Measurements from ENCODE around the gene MFAP4.
A peak's percentile ranks its signal among the peaks of the same experiment; 100 is the strongest.

The MFAP4 gene

DNA sequence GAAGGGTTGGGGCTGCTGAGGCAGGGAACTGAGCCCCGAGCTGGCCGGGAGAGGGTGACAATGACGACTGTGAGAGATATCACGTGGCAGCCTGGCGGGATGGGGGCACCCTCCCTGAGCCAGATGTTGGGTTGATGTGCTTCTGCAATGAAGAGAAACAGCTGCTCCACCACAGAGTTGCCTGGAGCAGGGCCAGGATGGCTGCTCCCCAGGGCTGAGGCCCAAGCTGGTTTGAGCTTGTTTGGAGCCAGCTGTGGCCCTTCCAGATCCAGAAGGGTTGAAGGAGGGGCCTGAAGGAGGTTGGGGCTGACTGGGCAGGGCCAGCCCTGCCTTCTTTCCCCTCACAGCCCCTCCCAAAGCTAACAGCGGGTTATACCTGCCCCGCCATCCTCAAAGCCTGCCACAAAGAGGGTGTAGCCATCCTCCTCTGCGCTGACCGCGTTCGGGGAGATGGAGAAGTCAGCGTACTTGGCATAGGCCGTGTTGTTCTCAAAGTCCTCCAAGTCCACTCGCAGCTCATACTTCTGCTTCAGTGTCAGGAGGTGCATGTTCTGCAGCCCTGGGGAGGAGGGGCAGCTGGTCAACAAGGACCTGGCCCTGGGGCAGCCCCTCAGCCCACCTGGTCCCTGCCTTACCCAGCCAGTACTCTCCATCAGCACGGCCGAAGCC is 2.1 kb downstream of the MFAP4 start:
- DNase-seq: peak; percentile 60 to 94

DNA sequence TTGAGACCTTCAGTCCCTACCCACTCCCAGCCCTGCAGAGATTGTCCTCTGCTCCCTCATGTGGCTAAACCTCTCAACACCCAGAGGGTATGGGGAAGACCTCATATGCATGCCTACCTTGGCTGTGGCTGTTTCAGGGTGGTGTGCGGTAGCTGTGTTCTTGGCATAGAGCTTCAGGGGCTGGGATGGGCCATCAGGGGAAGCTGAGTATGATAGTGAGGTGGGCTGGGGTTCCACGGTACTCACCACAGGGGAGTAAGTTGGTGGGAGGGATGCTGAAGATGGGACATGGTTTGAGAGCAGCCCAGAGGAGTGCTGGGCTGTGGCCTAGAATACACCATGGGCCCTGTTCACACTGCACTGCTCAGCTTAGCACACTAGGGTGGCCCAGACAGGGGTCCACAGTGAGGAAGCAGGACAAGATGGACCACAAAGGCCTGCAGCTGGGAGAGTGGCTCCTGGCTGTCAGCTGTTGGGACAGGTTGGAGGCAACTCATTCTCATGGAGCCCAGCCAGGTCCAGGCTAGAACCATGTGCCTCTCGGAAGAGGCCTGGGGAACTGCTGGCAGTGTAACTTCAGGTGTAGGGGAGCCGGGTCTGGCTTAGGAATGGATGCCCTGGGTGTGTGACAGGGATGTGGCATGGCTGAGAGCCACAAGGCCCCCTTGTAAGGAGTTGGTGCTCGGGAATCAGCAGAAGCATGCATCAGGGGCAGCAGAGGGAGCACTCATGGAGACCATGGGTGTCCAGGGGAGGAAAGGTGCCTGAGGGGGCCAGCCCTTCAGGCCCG is 3.1 kb downstream of the MFAP4 start:
- peak in 1 of 2 experiments; percentile 31 for DNase-seq

DNA sequence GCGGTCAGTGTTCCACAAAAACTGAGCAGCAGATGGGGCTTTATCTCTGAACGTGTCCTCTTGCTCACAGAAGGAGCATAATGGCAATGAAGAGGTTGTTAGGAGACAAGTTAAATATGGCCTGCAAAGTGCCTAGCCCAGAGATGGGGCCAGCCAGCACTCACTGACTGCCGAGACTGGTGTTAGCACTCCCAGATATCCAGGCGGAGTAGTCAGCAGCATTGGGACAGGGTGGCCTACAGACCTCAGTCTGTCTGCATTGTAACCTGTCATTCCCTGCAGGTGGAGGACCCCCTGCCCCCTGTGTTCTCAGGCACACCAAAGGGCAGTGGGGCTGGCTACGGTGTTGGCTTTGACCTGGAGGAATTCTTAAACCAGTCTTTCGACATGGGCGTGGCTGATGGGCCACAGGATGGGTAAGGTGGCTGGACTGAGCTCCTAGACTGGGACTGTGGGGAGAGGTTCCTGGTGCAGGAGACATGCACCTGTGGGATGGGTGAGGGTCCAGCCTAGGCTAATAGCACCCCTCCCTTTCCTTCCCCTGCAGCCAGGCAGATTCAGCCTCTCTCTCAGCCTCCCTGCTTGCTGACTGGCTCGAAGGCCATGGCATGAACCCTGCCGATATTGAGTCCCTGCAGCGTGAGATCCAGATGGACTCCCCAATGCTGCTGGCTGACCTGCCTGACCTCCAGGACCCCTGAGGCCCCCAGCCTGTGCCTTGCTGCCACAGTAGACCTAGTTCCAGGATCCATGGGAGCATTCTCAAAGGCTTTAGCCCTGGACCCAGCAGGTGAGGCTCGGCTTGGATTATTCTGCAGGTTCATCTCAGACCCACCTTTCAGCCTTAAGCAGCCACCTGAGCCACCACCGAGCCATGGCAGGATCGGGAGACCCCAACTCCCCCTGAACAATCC is 4.2 kb downstream of the MFAP4 start:
- DNase-seq: no peak

DNA sequence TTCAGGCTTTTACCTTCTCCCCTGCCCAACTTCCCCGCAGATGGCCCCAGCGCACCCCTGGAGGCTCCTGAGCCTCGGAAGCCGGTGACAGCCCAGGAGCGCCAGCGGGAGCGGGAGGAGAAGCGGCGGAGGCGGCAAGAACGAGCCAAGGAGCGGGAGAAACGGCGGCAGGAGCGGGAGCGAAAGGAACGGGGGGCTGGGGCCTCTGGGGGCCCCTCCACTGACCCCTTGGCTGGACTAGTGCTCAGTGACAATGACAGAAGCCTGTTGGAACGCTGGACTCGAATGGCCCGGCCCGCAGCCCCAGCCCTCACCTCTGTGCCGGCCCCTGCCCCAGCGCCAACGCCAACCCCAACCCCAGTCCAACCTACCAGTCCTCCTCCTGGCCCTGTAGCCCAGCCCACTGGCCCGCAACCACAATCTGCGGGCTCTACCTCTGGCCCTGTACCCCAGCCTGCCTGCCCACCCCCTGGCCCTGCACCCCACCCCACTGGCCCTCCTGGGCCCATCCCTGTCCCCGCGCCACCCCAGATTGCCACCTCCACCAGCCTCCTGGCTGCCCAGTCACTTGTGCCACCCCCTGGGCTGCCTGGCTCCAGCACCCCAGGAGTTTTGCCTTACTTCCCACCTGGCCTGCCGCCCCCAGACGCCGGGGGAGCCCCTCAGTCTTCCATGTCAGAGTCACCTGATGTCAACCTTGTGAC is 5.1 kb downstream of the MFAP4 start:
- no peak for DNase-seq

DNA sequence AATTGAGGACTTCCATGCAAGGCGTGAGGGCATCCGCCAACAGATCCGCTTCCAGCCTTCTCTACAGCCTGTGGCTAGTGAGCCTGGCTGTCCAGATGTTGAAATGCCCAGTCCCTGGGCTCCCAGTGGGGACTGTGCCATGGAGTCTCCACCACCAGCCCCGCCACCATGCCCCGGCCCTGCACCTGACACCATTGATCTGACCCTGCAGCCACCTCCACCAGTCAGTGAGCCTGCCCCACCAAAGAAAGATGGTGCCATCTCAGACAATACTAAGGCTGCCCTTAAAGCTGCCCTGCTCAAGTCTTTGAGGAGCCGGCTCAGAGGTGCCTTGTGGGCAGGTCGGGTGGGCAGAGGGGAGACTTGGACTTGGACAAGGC is 5.6 kb downstream of the MFAP4 start:
- DNase-seq: no peak

DNA sequence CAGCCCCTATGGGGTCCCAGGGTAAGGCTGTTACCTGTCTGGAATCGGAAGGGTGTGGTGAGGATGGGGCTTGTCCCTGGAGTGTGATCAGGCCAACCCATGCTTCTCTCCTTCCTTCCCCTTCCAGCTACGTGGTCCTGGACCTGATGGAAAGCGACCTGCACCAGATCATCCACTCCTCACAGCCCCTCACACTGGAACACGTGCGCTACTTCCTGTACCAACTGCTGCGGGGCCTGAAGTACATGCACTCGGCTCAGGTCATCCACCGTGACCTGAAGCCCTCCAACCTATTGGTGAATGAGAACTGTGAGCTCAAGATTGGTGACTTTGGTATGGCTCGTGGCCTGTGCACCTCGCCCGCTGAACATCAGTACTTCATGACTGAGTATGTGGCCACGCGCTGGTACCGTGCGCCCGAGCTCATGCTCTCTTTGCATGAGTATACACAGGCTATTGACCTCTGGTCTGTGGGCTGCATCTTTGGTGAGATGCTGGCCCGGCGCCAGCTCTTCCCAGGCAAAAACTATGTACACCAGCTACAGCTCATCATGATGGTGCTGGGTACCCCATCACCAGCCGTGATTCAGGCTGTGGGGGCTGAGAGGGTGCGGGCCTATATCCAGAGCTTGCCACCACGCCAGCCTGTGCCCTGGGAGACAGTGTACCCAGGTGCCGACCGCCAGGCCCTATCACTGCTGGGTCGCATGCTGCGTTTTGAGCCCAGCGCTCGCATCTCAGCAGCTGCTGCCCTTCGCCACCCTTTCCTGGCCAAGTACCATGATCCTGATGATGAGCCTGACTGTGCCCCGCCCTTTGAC is 6.3 kb downstream of the MFAP4 start:
- DNase-seq: no peak

DNA sequence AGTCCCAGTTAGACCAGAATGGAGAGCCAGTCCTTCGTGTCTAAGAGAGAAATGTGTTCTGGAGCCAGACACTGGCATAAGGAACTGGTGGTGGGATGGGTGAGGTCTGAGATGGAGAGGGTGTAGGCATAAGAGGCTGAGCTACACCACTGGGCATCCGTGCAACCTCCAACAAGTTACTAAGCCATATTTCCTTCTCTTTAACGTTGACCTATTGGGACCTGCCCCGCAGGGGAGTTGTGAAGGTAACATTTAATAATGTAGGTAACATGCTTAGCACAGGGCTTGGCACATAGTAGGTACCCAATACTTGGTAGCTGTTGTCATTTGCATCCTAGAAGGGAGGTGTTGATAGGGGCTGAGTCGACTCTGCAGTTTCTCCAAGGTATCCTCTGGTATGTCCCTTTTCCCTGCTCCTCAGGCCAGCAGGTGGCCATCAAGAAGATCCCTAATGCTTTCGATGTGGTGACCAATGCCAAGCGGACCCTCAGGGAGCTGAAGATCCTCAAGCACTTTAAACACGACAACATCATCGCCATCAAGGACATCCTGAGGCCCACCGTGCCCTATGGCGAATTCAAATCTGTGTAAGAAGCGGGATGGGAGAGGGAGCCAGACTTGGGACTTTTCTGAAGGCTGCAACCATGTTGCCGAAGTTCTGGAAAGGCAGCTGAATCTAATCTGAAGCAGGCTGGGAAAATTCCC is 7.5 kb downstream of the MFAP4 start:
- no peak for DNase-seq

DNA sequence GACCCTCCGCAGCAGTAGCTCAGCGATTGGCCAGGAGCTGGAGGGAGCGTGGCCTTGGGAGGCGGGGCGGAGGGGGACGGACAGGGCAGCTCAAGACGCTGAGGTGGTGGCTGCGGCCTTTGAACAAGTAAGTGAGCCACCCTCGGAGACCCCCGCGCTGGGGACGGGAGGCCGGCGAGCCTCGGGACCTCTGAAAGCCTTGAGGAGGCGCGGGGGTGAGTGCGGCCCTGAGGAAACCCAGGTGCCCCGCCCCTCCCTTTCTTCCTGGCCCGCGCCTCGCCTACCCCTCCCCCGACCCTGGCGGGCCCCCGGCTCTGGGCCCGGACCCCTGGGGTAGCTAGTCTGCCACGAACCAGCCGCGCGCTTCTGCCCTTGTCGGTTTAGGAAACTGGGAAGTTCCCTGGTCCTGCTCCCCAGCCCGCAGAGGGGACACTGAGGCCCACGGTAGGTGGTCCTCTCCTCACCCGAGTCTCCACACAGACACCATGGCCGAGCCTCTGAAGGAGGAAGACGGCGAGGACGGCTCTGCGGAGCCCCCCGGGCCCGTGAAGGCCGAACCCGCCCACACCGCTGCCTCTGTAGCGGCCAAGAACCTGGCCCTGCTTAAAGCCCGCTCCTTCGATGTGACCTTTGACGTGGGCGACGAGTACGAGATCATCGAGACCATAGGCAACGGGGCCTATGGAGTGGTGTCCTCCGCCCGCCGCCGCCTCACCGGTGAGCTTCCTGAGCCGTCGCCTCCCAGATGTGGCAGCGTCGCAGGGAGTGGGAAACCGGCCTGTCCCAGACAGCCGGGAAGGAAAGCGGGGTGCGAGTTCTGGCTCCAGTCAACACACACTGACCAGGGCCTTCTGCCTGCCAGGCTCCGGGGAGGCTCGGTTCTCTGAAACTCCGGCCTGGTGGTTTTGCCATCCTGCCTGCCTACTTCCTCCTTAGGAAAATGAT is 8.3 kb downstream of the MFAP4 start, which contains the start of gene MAPK7:
Gene MAPK7 (plus strand): TSS at position 83 of the 945 bp plus-strand sequence. CDS start 403 bp downstream, at position 486.
- DNase-seq: peak in 1 of 2 experiments; percentile 65

DNA sequence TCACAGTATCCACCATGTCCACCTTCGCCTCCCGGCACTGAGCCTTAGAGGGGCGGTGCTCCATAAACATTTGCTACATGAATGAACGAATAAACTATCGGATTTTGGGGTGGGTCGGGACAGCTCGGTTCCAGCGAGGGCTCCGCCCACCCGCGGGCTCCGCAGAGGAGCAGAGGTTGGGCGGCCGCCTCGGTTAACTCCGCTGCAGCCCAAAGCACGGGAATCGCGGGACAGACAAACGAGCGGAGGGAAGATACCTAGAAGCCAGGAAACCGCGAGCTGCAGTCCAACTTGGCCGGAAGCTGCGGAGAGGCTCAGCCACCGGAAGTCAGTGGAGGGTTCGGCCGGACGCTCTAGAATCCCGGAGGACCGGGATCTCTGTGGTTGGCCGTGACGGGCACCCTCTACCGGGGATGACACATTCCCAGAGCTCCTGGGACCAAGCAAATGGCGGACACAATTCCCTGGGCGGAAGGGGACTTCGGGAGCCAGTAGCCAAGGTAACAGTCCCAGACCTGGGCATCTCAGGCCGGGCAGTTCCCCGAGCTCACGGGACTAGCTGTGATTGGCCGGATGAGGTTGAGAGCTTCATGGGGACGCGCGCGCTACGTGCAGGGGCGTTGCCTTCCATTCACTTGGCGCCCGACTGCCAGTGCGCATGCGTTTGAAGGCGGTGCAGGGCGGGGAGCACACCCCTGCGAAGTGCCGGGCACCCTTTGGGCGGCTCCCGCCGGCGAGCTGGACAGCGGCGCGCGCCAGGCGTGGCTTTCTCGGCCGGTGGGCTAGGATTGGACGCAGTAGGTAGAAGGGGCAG is 9.2 kb downstream of the MFAP4 start:
- peak; percentile 93 to 98 for DNase-seq

DNA sequence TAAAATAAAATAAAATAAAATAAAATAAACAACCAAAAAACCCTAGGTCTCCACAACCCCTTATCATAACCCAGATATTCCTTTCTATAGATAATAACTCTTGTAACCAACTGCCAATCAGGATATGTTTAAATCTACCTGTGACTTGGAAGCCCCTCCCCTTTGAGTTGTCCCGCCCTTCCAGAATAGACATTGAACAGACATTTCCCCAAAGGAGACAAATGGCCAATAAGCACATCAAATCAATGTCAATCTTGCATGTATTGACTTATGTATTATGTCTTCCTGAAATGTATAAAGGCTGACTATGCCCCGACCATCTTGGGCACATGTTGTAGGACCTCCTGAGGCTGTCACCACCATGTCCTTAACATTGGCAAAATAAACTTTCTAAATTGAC is 10.2 kb downstream of the MFAP4 start:
- no peak for DNase-seq

DNA sequence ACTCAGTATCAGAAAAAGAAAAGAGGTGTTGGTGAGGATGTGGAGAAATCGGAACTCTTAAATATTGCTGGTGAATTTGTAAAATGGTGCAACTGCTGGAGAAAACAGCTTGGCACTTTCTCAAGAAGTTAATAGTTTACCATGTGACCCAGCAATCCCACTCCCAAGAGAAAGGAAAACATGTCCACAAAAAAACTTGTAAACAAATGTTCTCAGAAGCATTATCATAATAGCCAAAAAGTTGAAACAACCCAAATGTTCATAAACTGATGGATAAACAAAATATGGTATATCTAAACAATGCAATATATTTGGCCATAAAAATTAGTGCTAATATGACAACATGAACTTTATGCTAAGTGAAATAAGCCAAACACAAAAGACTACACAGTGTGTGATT is 11.3 kb downstream of the MFAP4 start:
- no peak for DNase-seq

DNA sequence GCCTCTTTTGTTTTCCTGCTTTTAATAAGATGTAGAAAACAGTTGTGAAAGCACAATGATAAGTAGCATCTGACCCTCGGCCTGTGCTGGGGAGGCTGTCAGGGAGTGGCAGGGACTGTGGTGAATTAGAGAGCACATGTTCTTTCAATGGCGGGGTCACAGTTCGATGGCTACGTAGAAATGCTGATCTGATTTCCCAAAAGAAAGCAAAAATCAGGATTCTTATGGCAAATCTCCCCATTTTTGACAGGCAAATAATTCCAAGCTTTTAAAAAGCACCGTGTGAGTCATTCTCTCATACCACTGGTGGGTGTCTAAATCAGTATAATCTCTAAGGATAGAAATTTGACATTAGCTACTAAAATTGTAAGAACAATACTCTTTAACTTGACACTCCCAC is 12.9 kb downstream of the MFAP4 start:
- DNase-seq: no peak

DNA sequence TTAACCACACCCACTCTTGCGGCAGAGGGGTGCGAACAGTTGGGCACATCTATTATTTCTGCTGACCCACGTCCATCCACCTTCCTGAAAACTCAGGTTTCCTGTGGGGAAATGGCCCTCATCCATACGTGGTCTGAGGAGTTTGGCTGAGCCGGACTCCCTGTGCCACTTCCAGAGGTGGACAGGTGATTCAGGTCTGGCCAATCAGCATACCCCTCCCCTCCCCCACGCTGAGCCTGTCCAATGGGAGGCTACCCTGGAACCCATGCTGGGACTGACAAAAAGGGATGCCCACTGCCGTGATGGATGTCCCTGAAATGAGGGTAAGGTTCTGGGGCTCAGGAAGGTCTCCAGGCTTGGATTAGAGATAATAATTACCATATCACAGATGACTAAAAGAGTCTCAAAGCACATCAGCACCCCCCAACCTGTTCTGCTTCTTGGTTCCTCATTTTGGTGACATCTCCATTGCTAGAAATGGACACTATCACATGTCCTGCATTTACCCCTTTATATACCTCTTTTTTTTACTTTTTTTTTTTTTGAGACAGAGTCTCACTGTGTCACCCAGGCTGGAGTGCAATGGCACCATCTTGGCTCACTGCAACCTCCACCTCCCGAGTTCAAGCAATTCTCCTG is 14.0 kb downstream of the MFAP4 start:
- no peak for DNase-seq

DNA sequence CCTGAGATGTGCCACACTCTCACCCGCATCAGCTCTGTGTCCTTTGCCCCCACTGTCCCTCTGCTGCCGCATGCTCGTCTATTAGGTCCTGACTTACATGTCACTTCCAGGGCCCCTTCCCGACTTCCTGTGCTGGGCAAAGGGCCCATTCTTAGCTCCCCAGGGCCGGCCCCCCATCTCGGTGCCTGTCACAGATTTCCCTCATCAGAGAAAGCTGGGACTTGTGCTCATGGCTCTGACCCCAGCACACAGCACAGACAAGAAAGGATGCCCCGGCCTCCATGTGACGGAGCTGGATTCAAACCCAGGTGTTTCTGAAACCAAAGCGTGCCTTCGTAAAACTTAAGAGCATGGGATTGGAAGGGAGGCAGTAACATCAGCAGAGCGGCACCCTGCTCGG is 14.6 kb downstream of the MFAP4 start:
- no peak for DNase-seq

DNA sequence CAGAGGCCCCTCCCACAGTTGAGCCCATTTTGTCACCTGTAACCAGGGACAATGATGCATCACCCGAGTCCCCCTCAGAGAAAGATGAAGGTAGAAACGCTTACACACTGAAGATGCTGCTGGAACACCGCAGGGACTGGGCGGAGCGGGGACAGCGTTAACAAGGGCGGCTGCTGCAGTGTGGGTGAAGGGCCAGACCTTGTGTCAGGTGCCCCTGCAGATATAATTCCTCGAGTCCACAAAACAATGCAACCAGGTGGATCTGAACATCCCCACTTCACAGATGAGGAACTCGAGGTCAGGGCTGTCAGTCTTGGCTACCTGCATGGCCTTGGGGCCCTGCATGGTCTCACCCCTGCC is 15.0 kb downstream of the MFAP4 start:
- DNase-seq: no peak

DNA sequence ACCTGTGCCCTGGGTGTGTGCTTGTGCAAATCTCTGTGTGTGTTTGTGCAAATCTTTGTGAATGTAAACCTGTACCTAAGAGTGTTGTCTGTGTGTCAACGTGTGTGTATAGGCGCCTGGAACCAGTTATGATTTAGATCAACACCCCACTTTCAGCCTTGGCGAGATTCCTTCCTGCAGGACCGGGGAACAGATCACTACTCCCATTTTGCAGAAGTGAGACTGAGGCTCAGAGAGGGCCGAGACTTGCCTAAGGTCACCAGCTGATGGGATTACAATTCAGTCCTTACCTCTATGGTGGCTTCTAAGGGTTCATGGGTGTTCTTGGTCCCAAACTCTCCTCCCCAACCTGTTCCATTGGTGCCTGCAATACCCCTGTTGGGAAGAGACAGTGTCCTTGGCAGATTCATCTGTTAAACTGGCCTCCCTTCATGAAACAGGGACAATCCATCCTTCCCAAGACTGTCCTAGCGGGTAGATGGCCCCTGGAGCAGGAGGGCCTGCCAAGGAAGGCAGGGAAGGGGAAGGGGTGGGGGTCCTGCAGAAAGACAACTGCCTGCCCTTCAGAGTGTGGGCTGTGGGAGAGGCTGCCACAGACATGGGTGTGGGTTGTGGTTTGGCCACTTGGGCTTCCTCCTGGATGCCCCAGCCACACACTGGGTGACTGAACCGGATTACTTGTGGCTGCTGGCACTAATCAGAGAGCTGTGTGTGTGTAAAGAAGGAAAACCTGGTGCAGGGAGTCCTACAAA is 15.6 kb downstream of the MFAP4 start:
- DNase-seq: no peak

DNA sequence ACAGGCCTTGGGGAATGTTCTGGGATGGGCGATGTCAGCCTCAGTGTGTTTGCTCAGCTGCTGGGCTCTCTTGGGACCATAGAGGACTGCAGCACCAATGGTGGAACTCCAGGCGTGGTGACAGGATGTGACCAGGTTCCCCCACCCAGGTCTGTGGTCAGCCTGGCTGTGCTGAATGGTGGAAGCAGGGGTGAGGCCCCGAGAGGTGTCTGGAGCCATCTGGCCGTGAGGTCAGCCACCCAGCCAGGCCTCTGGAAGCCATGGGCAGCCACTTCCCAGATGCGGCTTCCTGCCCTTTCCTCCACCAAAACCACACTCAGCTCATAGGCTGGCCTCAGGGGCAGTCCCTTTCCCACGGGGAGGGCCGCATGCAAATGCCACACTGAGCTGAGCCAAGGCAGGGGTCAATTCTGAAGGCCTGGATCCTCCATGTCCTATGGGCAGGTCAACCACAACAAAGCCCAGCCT is 16.5 kb downstream of the MFAP4 start:
- no peak for DNase-seq
